Smooth muscle cell (in vitro differentiated cells): ENCODE data around the gene ASF1B. TPM values are rescaled to one million over a fixed set of nuclear protein-coding genes. Genes with fewer than 3 reads are reported as not detected.

Source experiments
- DNase-seq: peaks from one replicate; lab custom pipeline; 2025; ENCODE audit not compliant: unreplicated experiment; lab: John Stamatoyannopoulos, UW
- H2AFZ ChIP-seq: fragments of 200-600 bp; sonication (generic); 2 replicates; pipeline ENCODE4 v1.6.0; 2016; ENCODE audit warnings: antibody characterized with exemption, low read depth, mild to moderate bottlenecking
- H3F3A ChIP-seq: fragments of 200-600 bp; sonication (generic); 2 replicates; pipeline ENCODE4 v1.6.0; 2017; ENCODE audit warnings: antibody characterized with exemption, low read depth
- H3K27ac ChIP-seq: fragments of 200-600 bp; sonication (generic); 2 replicates; pipeline ENCODE4 v1.5.1; 2016; ENCODE audit warnings: low read depth, mild to moderate bottlenecking
- H3K27me3 ChIP-seq: fragments of 200-600 bp; sonication (generic); 2 replicates; pipeline ENCODE4 v1.6.1; 2016; ENCODE audit warnings: low read depth, mild to moderate bottlenecking
- H3K36me3 ChIP-seq: fragments of 200-600 bp; sonication (generic); 2 replicates; pipeline ENCODE4 v1.5.1; 2016; ENCODE audit warnings: low read depth
- H3K4me1 ChIP-seq: fragments of 200-600 bp; sonication (generic); 2 replicates; pipeline ENCODE4 v1.5.1; 2016; ENCODE audit warnings: low read depth
- H3K4me2 ChIP-seq: fragments of 200-600 bp; sonication (generic); 2 replicates; pipeline ENCODE4 v1.6.0; 2016; ENCODE audit warnings: mild to moderate bottlenecking
- H3K4me3 ChIP-seq: fragments of 200-600 bp; sonication (generic); 2 replicates; pipeline ENCODE4 v1.5.1; 2016; ENCODE audit warnings: mild to moderate bottlenecking
- H3K79me2 ChIP-seq: fragments of 200-600 bp; sonication (generic); 2 replicates; pipeline ENCODE4 v1.6.0; 2016; ENCODE audit warnings: low read depth, mild to moderate bottlenecking
- H3K9ac ChIP-seq: fragments of 200-600 bp; sonication (generic); 2 replicates; pipeline ENCODE4 v1.6.0; 2016; ENCODE audit warnings: low read depth
- H3K9me3 ChIP-seq: fragments of 200-600 bp; sonication (generic); replicated peaks from 2 replicates; pipeline ENCODE4 v1.5.1; 2016; ENCODE audit warnings: low read depth
- H4K20me1 ChIP-seq: fragments of 200-600 bp; sonication (generic); 2 replicates; pipeline ENCODE4 v1.6.0; 2016; ENCODE audit warnings: low read depth
- WGBS: methylation state at CpG from one replicate; pipeline ENCODE4 v1.1.7; 2016; ENCODE audit warnings: low lambda C conversion rate; 5-methylcytosine and 5-hydroxymethylcytosine counted together
- polyA plus RNA-seq: library from polyadenylated mRNA; unstranded; fragments of >200 nt; fragmentation: Nextera tagmentation; extraction: Ambion mirVana; gene quantifications from 2 replicates; pipeline ENCODE4 v1.2.1, GENCODE V29; 2016
- total RNA-seq: library from RNA; depleted of rRNA; stranded (reverse); fragments of >200 nt; gene quantifications from 2 replicates; pipeline ENCODE4 v1.2.3, GENCODE V29; 2014
- TF ChIP-seq, protein P1 (sequence below): fragments of 200-600 bp; sonication (generic); IDR thresholded peaks from 2 replicates; pipeline ENCODE4 v1.5.1; 2017; ENCODE audit warnings: borderline replicate concordance, mild to moderate bottlenecking, antibody characterized with exemption; ENCODE audit not compliant: insufficient read depth, poor library complexity, severe bottlenecking

The ASF1B gene
- total and polyA plus RNA-seq, 2 experiments from 2014 or later: 11.3 to 13.4 TPM

DNA sequence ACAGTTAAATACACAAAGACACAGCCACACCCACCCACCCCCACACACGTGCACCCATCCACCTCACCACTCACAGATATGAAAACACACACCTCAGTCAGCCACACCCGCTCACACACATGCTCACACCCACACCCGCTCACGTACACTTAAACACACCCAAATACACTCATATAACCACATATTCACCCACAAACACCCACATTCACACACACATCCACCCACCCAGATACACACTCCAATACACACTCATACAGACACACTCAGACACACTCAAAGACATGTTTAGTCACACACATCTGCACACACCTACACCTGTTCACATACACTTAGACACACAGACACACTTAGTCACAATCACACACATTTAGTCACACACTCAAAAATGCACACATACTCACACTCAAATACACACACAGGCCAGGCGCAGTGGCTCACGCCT, 39.0 kb upstream of the ASF1B start:
- Histone ChIP-seq H4K20me1 (no peaks in the 10 kb centered on the region), H3K79me2 (no peaks in the 10 kb centered on the region), H2AFZ (no peak overlapping the region), H3K36me3 (no peaks in the 10 kb centered on the region), H3K4me2 (no peak overlapping the region), H3F3A (no peaks in the 10 kb centered on the region), H3K4me1 (no peaks in the 10 kb centered on the region), H3K27ac (no peak overlapping the region), H3K4me3 (no peak overlapping the region), H3K27me3 (no peaks in the 10 kb centered on the region), H3K9me3 (no peaks in the 10 kb centered on the region), H3K9ac (no peak overlapping the region)
- TF ChIP-seq, protein P1, sequence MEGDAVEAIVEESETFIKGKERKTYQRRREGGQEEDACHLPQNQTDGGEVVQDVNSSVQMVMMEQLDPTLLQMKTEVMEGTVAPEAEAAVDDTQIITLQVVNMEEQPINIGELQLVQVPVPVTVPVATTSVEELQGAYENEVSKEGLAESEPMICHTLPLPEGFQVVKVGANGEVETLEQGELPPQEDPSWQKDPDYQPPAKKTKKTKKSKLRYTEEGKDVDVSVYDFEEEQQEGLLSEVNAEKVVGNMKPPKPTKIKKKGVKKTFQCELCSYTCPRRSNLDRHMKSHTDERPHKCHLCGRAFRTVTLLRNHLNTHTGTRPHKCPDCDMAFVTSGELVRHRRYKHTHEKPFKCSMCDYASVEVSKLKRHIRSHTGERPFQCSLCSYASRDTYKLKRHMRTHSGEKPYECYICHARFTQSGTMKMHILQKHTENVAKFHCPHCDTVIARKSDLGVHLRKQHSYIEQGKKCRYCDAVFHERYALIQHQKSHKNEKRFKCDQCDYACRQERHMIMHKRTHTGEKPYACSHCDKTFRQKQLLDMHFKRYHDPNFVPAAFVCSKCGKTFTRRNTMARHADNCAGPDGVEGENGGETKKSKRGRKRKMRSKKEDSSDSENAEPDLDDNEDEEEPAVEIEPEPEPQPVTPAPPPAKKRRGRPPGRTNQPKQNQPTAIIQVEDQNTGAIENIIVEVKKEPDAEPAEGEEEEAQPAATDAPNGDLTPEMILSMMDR: no peak
- WGBS: 96% methylated on average over 4 of the region's 6 CpGs
- no peak for DNase-seq

DNA sequence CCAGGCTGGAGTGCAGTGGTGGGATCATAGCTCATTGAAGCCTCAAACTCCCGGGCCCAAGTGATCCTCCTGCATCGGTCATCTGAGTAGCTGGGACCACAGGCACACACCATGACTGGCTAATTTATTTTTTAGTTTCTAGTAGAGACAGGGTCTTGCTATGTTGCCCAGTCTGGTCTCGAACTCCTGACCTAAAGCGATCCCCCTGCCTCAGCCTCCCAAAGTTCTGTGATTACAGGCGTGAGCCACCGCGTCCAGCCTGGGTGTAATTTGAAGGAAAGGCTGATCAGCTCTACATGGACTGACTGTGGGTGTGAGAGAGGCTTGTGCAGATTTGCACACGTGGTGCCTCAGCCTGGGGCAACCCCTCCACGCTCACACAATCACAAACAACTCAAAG, 38.5 kb upstream of the ASF1B start:
- no peak overlapping the region for H3K4me3 ChIP-seq
- H3F3A ChIP-seq: no peaks in the 10 kb centered on the region
- no peak overlapping the region for H2AFZ ChIP-seq
- no peak overlapping the region for H3K27ac ChIP-seq
- H3K9ac ChIP-seq: no peak overlapping the region
- no peak for DNase-seq
- no peaks in the 10 kb centered on the region for H3K36me3 ChIP-seq
- WGBS: 96% methylated on average over 9 of the region's 9 CpGs
- no peaks in the 10 kb centered on the region for H3K79me2 ChIP-seq
- H3K27me3 ChIP-seq: no peaks in the 10 kb centered on the region
- TF ChIP-seq, protein P1: no peak
- no peaks in the 10 kb centered on the region for H3K4me1 ChIP-seq
- H4K20me1 ChIP-seq: no peaks in the 10 kb centered on the region
- no peaks in the 10 kb centered on the region for H3K9me3 ChIP-seq
- no peak overlapping the region for H3K4me2 ChIP-seq

DNA sequence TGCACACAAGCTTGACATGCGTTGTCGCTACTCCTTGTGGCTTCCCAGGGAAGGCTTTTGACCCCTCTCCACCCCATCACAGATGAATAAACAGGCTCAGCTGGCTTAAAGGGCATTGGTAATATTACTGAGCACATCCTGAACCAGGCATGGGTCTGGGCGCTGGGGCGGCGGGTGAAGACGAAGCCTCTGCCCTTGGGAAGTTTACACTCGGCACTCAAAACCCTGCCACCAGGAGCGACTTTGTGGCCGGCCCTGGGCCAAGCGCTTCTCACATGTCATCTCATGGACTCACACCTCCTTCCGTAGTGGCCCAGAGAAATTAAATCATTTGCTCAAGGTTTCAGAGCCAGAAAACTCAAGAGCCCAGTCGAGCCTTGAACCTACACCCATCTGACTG, 32.6 kb upstream of the ASF1B start:
- DNase-seq: no peak
- no peak overlapping the region for H3K27ac ChIP-seq
- H3K4me3 ChIP-seq: no peak overlapping the region
- H3K9ac ChIP-seq: no peak overlapping the region
- H2AFZ ChIP-seq: no peak overlapping the region
- WGBS: 97% methylated on average over 12 of the region's 12 CpGs
- no peaks in the 10 kb centered on the region for H3K36me3 ChIP-seq
- H3K4me1 ChIP-seq: peaks cover 7% of the 10 kb centered on the region
- no peaks in the 10 kb centered on the region for H3K27me3 ChIP-seq
- no peaks in the 10 kb centered on the region for H4K20me1 ChIP-seq
- no peak overlapping the region for H3K4me2 ChIP-seq
- H3F3A ChIP-seq: no peaks in the 10 kb centered on the region
- H3K79me2 ChIP-seq: no peaks in the 10 kb centered on the region
- TF ChIP-seq, protein P1: no peak
- H3K9me3 ChIP-seq: no peaks in the 10 kb centered on the region

DNA sequence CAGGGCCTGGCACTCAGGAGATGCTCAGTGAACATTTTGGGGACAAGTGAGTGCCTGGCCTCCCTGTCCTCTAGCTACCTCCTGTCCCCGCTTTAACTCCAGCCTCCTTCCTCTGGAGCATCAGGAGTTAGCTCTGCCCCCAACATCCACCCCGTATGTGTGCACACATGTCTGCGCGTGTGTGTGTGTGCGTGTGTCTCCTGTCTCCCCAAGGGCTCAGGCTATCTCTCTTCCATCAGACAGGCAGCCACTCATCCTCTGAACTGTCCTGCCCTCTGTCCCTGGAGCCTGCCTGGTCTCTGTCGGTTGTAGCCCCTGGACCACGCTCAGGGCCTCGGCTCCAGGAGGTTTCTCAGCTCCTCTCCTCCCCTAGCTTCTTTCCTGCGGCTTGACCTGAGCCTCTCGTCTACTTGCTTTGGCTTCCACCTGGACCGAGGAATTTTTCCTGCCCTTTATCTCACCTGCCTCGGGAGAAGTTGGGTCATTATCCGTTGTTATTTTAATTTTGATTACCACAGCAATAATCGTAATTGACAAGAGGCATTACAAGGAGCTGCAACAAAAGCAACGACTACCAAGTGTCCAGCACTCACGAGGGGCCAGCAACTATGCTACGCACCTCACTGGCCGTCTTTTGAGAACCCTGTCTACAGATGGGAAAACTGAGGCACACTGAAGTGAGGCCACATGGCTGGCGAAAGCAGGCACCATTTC, 32.0 kb upstream of the ASF1B start:
- TF ChIP-seq, protein P1: no peak
- H2AFZ ChIP-seq: no peak overlapping the region
- no peaks in the 10 kb centered on the region for H3K36me3 ChIP-seq
- WGBS: 92% methylated on average over 19 of the region's 19 CpGs
- H3K4me3 ChIP-seq: no peak overlapping the region
- H3K27me3 ChIP-seq: no peaks in the 10 kb centered on the region
- H4K20me1 ChIP-seq: no peaks in the 10 kb centered on the region
- no peak overlapping the region for H3K4me2 ChIP-seq
- H3K4me1 ChIP-seq: peaks cover 7% of the 10 kb centered on the region
- no peaks in the 10 kb centered on the region for H3K79me2 ChIP-seq
- no peaks in the 10 kb centered on the region for H3K9me3 ChIP-seq
- no peak overlapping the region for H3K27ac ChIP-seq
- no peaks in the 10 kb centered on the region for H3F3A ChIP-seq
- DNase-seq: no peak
- no peak overlapping the region for H3K9ac ChIP-seq
